IPS-NIHi7 (cell line): ENCODE results near the gene IRAG1.

Experiments used
- DNase-seq: peaks from one replicate; pipeline ENCODE4 v3.0.0; 2012; ENCODE audit warnings: mixed read lengths; ENCODE audit errors: extremely low spot score

Gene IRAG1

GRCh38 chr11:10693509-10694081 is at the start of gene IRAG1:
IRAG1 (minus strand) TSS chr11:10693755; CDS start chr11:10693602, 153 bp downstream.
- peak; percentile 52 for DNase-seq

- no peak for DNase-seq
Observed at GRCh38 chr11:10742460-10743208, 49.1 kb upstream of the IRAG1 start.

GRCh38 chr11:10735481-10736475 is 42.2 kb upstream of the IRAG1 start:
- peak; percentile 96 for DNase-seq

DNA sequence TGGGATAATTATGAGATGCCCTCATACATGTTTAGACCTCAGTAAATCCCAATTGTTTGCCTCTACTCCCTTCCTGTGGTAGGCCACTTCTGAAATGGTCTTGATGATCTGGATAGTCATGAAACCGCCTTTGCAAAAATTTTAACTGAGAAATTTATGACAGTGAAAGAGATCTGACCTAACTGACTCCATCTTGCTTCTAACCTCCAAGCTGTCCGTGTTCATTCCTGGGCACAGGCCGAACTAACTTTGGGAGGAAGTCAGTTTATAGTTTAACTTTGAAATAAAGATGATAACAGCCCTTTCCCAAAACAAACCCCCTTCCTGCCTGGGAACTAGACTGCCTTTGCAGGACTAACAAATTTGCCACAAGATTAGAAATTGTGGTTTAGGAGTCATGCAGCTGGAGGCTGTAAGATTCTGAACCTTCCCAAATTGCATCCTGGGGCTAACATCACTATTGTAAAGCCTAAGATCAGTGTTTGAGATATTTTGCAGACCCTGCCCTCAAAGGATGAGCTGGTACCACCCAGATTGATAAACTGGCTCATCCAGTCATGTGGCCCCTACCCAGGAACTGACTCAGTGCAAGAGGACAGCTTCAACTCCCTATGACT is 37.6 kb upstream of the IRAG1 start:
- no peak for DNase-seq

GRCh38 chr11:10730151-10730550 is 36.6 kb upstream of the IRAG1 start:
- DNase-seq: no peak

- DNase-seq: peak; percentile 85
Observed at GRCh38 chr11:10728789-10729472, 35.4 kb upstream of the IRAG1 start.

GRCh38 chr11:10728154-10728553 is 34.6 kb upstream of the IRAG1 start:
- no peak for DNase-seq

DNA sequence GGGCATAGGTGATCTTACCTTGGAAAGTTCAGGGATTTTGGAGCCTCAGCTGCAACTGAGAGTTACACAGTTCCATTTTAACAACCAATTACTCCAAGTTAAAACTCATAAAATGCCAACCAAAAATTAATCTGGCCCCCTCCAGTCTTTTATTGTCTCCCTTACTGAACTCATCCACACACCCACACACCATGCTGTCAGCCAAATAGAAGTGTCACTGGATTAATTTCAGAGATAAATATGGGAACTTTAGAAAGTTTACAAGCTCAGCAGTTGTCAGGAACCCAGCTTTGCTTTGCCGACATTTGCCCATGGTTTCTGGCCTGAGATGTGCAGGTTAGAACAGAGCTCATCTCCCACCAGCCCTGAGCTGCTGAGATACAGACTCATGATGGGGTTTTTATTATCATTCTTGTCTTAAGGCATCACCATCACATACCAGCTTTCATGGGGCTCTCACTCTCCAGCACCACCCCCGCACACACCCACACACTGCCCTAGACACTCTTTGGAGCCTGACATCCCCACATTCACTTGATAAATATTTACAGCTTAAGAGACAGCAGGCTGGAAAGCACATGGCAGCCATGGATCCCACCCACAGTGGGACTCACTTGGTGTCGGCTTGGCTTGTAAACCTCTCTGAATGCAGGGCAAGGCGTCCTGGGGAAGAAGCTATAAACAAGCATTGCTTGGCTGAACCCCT is 33.7 kb upstream of the IRAG1 start:
- DNase-seq: no peak

- DNase-seq: no peak
Observed at GRCh38 chr11:10725907-10726253, 32.3 kb upstream of the IRAG1 start.

GRCh38 chr11:10725114-10725906 is 31.8 kb upstream of the IRAG1 start:
- no peak for DNase-seq

GRCh38 chr11:10722307-10722706 is 28.8 kb upstream of the IRAG1 start:
- no peak for DNase-seq

GRCh38 chr11:10720881-10721376 is 27.4 kb upstream of the IRAG1 start:
- DNase-seq: no peak

GRCh38 chr11:10719616-10720015 is 26.1 kb upstream of the IRAG1 start:
- no peak for DNase-seq

DNA sequence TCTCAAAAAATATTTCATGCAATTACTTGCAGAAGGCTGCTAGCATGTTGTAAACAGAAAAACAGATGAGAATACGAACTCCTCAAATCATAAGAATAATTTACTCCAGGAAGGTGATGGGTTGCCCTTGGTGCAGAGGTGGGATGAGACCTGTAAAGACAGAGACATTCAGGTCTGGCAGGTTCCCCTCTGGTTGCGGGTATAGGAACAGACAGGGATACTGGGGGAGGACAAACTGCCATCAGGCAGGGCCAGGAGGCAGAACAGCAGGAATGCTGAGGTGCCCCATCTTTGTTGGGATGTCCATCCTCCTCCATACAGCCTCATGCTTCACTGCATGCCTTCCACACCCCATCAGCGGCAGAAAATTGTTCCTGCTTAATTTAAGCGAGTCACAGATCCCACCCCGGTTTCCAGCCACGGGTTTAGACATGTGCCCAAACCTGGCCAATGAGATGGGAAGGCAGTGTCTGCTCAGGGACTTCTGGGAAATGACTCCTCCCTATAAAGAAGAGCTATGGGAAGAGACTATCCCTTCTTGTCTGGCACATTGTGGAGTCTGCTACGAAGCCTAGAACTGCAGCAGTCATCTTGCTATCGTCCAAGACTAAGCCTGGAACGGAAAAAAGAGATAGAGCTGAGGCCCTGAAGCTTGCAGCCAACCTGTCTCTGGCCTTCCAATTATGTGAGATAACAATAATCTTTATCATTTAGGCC is 23.1 kb upstream of the IRAG1 start:
- no peak for DNase-seq

GRCh38 chr11:10716122-10716521 is 22.6 kb upstream of the IRAG1 start:
- DNase-seq: no peak

DNA sequence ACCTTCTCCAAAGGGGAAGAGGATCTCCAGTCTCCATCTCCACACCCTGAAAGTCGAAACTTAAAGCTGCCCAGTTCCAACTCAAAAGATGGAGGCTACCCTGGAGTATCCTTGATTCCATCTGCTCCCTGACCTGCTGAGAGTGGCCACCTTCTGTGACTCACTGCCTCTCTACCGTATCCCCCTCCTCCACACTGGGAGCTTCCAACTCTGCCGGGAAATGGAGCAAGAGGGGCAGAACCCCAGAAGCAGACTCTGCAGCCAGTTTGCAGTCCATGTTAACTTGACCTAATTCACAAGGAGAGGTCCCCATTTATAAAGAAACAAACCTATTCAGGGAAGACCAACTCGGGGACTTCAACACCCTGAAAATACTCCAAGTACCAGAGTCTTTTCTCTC is 22.0 kb upstream of the IRAG1 start:
- no peak for DNase-seq

DNA sequence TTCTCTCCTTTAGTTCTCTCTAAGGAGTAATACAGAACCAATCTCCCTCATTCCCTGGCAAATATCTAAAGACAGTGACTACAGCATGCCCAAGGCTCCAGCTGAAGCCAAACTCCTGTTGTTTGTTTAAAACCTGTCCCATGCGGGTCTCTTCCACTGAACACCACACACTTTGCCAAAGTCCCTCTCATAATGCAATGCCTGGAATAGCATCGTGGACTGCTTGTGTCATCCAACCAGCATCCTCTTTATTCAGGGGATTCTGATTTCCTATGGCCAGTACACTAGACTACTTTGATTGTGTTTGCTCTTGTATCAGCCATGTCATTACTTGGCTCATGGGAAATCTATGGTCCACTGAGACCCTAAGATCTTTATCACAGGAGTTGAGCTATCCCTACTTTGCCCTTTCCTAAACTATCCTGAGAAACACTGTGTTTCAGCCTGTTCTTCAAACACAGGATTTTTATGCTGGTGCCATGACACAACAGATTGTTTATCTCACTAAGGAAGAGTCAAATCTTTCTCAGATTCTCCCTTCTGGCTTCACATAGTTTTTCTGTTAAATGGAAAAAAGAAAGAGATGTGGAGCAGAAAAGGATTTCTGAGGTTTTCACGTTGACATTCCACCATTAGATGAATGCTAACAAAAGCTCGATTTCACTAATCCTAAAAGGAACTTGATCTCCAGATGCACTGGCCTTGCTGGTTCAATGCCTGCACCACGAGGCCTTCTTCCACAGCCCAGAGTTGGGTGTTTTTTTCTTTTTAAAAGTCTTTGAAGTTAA is 15.9 kb upstream of the IRAG1 start:
- DNase-seq: no peak

DNA sequence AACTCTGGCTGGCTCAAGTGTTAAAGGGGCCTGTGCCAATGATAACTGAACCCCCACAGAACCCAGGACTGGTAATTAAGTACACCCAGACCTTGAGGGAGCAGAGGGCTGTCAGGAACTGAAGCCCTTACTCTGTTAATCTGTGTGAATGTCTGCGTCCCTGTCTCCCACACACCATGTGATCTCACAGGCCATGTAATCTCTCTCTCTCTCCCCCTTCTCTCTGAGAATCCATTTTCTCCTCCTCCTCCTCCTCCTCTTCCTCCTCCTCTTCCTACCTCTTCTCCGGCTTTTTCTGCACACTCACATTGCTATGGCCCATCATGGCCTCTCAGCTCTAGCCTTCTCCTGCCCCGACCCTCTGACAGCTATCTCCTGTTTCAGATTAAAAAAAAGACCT is 14.6 kb upstream of the IRAG1 start:
- DNase-seq: no peak
